Activated CD4-positive, CD25-positive, alpha-beta regulatory T cell (primary cell): ENCODE measurements around the gene DYRK4.

Experiments
- DNase-seq, 4 experiments: peaks; one replicate each; lab custom pipeline; 2025; lab: John Stamatoyannopoulos, UW

DYRK4 gene

DNA sequence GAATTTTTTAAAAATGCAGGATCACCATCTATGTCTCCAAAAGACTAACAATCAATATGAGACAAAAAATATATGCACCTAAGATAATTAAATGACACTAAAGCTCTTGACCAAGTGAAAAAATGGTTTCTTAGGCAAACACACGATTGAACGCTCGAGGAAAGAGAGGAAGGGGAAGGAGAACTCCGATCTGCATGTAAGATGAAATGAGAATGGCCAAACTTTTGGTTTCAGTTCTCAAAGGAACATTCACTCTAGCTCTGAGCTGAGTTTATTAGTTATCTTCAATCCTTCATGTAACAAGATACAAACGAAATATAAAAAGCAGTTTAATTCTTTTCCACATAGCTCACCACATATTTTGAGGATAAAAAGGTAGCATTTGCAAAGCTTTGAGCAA is 2.8 kb downstream of the DYRK4 start:
- no peak for DNase-seq

DNA sequence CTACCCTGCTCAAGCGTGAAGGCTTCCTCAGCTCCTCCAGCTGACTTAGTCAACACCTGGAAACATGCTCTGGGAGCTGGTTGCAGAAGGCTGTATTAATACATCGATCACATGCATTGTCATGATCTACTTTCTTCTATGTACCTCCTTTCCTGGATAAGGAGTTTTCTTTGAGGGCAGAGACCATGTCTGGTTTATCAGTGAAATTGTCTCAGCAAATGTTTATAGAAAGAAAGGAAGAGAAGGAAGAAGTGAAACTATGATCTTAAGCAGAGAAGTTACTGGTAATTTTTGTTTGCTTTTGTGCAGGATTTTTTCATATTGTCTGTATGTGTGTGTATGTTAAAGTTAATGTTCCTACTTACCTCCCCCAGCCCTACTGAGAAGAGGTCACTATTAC is 4.5 kb downstream of the DYRK4 start:
- no peak for DNase-seq

DNA sequence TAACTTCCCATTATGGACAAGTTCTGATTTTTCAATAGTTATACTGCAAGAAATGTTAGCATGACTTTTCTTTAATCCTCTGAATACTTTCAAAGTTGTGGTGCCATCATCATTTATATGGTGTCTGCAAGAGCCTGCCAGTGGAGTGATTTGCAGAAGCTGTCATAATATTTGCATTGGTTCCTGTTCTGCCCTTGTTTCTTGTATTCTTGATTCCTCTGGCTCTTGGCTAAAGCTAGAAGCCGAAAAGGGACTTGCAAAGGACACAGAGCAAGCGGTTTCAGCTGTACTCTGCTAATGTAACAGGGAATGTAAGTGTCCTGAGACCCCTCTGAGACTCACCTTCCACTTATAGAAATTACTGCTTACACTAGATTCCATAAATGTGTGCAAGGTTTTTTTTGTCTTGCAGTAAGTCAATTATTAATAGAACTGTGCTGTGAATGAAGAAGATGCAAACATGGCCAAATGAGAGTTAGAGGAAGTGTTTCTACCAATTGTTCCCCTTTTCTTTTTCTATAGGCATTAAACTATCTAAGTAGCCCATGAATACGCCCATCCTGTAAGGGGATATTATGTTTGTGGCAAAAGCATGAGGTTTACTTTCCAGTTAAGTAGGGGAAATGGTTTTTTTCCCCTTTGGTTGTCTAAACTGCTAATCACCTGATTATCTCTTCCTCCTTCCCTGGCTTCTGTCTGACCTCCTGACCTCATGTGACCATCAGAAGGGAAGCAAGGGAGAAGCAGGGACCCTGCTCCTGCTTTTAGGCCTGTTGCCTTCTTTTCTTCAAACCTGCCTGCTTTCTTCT is 5.3 kb downstream of the DYRK4 start:
- DNase-seq: no peak

DNA sequence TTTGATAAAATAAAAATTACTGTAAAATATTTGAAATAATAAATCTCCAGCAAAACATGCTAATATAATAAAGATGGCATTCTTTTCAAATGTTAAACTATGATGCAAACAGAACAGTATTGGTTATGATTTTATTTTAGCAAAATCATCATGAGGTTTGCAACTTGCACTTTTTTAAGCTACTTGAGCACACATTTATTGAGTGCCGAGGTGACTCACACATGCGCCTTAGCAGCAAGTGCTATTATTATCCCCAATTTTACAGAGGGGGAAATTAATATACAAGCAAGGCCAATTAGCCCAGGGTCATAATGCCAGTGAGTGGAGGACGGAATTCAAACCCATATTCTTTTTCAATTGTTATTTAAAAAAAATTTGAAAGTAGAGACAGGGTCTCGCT is 7.3 kb downstream of the DYRK4 start:
- DNase-seq: no peak

DNA sequence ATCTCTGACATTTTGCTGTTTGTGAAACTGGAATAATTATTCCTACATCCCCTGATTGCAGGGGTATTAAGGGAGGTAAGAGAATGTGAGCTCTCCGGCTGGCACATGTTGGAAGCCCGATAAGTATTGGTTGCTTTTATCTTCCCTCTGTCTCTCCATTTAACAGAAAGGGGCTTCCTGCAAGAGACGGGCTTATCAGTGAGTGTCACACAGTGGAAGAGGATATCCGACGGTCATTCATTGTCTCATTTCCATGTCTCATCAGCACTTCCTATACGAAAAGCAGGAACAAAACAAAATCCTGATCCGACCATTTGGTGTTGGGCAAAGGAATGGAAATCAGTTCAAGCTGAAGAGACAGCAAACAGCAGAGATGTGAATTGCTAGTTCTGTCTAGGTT is 10.7 kb downstream of the DYRK4 start:
- DNase-seq: no peak

DNA sequence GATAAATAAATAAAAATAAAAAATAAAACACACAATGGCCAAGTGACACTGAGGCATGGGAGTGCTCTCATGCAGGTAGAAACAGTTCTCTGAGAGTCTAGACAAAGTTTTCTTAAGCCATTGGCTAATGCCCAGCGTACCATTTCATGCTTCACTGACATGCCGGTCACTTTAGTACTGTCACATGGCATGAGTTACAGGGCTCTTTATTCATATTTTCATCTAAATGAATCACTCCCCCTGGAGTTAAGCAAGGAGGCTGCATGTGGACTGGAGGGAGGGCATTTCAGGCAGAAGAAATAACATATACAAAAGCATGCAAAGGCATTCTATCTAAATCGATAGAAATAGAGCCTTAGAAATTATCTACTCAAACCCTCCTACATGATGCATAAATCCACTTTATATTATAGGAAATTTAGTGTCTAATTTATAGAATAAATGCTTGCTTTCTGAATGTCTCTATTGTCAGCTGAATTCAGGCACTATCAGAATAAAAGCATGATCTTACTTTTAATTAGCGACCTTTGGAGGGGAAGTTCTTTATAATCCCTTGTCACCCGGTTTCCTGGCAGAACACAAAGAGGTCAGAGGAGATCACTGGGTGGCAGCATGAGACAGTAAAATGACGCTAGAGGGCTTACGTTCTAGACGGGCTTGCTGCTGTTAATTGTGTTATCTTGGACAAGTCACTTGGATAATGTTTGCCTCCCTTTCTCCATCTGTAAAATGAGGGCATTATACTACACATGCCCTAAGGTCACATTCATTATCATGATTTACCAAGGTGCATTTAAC is 17.5 kb downstream of the DYRK4 start:
- no peak for DNase-seq

DNA sequence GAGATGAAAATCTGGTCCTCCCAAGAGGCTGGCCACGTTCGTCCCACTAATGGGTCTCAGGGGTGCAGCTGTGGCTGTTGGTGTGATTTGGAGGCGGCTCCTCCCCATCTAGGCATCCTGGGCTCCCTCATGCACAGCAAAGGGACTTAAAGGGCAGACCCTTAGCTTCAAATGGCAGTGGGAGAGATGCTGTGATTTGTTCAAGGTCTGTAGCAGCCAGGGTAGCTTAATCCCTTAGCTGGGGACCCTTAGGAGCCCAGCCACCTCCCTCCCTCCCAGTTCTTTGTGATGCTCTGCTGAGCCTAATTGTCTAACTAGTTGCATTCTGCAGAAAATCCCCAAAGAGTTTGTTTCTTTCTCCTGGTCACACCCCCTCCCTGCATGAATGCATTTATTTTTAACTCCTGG is 18.3 kb downstream of the DYRK4 start:
- DNase-seq: no peak

DNA sequence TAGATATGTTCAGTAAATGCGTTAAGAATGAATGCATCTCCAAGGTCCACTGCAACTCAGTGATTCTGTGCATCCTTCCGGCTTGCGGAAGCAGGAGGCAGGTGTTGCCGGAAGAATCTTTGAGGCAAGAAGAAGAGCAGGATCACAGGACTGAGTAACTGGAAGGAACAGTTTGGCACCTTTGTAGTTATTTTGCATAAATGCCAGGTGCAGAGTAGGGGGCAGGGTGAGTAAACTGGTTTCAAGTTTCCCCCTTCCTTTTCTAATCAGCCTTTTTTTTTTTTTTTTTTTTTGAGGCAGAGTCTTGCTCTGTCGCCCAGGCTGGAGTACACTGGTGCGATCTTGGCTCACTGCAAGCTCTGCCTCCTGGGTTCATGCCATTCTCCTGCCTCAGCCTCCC is 22.3 kb downstream of the DYRK4 start:
- DNase-seq: no peak

DNA sequence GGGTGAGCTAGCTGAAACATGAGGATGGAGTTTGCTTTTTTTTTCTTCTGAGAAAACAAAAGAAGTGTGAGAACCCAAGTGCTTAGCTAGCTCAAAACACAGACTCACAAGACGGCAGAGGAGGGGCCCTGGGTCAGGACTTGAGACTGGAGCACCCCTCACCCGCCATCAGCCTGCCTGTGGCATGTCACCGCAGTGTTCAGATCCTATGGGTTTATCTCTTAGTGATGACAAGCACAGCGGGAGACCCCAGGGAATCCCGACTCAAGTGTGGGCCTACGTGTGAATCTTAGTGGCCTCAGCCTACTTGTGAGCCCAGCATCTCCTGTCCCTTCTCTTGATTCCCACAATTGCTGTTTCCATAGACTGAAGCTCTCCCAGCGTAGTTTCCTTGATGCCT is 22.9 kb downstream of the DYRK4 start:
- no peak for DNase-seq

DNA sequence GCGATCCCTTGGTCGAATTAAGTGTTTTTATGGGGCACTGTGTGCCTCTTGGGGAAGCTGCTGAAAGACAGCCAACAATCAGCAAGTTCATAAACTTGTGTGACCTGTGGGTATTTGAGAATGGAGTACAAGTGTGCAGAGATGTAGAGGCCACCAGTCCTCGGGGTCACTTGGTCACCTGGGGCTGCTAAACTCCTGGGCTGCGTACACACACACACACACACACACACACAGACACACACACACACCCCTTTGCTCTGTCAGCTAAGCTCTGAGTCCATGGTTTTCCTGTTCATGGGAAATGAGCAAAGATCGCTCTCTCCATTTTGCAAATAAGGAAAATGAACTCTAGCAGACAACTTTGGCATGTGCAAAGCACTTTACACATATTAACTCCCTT is 24.5 kb downstream of the DYRK4 start:
- DNase-seq: no peak

DNA sequence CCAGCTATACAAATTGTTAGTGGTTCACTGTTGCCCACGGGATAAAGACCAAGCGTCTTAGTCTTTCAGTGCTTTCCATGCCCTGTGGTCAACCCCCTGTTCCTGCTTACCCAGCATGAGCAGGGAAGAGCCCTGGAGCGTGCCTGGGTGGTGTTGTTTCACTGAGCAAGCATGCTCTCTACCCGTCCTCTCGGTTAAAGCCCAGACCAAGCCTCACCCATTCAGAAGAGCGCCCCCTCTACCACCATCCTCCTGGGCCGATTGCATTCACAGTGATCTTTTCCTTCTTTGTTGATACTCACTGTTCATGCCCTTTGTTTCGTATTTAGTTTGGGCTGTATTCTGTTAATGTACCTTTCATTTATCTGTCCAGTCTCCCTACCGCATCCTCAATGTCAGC is 25.1 kb downstream of the DYRK4 start:
- DNase-seq: no peak

DNA sequence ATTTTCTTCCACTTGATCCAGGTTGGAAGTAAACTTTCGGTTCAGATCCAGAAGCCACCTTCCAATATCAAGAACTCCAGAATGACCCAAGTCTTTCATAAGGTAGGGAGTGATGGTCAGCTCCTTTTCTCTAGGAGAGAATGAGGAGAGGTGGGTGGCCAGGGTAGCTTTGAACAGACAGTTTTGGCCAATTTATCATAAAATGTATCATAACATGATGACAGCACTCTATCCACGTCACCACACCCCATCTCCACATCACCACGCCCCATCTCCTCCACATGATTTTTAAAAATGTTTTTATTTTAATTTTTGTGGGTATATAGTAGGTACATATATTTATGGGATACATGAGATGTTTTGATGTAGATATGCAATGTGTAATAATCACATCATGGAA is 26.9 kb downstream of the DYRK4 start:
- DNase-seq: no peak

DNA sequence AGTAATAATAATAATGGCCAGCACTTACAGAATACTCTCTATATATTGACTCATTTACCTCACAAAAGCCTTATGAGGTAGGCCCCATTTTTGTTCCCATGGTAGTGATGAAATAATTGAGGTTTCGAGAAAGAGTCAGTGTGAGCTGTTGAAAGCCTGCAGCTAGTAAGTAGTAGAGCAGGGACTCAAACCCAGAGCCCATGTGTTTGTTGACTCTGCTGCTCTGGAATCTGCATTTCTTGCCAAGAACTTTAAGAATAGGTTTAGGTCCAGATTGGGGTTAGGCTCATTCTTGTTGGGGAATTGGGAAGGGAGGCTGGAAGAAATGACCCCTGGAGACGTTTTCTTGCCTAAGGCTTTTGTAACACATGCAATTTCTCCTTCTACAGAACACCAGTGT is 27.9 kb downstream of the DYRK4 start:
- no peak for DNase-seq

DNA sequence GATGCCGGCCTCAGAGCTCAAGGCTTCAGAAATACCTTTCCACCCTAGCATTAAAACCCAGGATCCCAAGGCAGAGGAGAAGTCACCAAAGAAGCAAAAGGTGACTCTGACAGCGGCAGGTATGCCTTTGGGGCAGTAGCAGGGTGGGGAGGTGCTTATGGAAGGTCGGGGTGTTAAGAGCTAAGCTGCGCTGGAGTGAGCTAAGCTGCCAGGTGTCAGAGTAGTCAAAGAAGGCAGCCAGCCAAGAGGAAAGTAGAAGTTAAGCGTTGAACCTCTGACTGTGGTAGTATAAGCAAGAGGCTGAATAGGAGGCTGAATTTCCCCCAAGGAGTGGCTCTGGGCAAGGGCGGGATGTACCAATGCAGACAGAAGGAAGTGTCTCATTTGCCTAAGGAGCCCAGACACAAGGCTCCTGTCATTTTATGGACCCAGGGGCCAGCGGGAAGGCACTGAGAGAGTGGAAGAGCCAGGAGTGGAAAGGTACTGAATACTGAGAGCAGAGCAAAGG is 29.2 kb downstream of the DYRK4 start:
- no peak for DNase-seq

DNA sequence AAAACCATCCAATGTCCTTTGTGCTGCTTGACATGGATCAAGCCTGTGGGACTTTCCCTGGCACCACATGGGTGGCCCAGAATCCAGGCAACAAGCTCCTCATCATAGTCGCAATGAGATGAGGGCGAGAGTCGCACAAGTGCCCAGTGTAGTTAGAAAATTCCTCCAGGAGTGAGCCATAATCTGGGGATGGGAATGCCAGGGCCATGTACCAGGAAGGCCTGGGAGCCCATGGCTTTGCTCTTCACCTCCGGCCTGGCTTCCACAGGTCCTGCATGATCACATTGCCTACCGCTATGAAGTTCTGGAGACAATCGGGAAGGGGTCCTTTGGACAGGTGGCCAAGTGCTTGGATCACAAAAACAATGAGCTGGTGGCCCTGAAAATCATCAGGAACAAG is 33.9 kb downstream of the DYRK4 start:
- no peak for DNase-seq

DNA sequence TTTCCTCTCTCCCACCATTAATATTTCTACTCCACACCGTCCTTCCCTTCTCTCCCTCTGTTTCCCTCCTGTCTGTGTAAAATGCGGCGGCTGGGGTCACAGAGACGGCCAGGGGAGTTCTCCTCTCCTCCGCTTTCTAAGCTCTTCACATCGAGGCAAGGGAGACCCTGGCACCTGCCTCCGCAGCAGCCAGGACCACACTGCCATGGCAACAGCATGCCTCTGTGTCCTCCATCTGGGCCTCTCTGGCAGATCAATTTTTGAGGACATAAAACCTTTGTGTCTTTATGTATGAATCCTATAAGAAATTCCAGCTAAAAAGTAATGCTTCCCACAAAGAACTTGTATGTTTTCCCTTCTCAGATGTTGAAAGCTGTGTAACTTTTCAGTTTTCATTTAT is 41.4 kb downstream of the DYRK4 start:
- DNase-seq: no peak

DNA sequence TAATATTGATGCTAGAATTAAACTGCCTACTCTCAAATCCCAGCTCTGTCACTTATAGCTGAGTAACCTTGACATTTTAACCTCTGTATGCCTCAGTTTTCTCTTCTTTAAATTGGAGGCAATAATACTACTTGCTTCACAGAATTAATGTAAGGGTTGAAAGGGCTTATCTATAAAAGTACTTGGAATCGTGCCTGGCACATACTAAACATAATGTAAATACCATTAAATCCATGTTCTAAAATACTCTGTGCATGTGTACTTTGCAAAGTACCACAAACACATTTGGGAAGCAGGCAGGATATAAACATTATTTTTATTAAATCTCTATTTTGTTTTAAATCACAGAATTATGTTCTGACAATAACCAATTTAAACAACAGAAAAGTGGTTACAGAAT is 41.9 kb downstream of the DYRK4 start:
- DNase-seq: no peak

DNA sequence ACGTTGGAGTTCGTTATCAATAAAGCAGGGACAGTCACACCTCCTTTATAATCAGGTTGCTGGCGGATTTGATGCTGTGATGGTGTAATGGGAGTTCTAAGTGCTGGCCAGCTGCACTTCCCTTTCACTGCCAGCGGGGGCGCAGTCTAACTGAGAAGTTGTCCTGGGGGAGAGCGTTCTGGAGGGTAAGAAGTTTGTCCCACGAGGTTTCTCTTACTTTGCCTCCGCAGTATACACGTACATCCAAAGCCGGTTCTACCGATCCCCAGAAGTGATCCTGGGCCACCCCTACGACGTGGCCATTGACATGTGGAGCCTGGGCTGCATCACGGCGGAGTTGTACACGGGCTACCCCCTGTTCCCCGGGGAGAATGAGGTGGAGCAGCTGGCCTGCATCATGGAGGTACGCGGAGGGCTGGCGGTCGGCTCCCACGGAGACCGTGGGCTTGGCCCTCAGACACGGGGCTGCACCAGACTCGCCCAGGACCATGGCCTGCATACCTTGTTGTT is 42.7 kb downstream of the DYRK4 start:
- peak; percentile 57 to 61 (median 59) for DNase-seq

DNA sequence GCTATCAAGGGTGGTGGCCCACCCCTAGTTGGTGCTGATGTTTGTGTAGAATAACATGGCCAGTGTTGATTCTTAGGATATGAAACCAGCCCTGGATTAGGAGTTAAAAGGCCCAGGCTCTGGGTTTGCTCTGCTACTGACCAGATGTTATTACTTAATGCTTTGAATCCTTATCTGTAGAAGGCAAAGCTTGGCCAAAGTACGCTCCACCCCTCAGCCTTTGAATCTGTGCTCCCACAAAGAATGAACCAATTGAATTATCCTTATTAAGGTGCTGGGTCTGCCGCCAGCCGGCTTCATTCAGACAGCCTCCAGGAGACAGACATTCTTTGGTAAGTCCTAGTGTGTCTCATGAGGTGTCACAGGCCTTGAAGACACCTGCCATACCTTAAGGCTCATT is 45.0 kb downstream of the DYRK4 start:
- no peak for DNase-seq

DNA sequence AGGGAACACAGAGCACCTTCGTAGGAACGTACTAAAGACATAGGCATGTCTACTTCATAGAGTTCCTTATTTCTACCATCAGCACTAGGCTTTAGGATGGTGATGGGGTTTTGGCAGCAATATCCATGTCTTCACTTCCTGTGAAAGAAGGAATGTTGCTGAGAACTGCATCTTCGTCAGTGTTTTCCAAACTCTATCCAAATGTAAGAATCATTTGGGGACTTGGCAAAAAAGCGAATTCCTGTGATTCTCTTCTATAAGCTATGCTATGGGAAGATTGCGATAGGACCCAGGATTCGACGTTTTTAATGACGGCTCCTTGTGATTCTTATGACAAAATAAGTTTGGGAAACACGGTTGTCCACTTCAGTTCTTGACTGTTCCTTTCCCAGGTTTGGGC is 47.1 kb downstream of the DYRK4 start:
- no peak for DNase-seq

DNA sequence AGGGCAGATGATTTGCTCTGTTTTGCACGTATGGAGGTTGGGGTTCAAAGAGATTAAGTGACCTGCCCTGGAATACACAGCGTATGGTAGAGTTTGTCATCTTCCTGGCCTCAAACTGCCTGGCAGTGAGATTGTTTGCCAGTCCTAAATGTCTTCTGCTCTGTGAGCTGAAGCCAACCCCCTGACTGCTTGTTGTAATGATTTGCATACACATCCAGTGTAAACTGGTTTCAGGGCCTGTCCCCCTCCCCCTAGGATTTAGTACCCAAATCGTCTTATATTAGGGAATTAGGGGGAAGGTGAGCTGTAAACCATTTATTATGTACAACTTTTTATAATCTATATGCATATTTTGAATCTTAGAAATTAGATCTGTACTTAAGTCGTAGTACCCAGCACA is 48.5 kb downstream of the DYRK4 start:
- no peak for DNase-seq

DNA sequence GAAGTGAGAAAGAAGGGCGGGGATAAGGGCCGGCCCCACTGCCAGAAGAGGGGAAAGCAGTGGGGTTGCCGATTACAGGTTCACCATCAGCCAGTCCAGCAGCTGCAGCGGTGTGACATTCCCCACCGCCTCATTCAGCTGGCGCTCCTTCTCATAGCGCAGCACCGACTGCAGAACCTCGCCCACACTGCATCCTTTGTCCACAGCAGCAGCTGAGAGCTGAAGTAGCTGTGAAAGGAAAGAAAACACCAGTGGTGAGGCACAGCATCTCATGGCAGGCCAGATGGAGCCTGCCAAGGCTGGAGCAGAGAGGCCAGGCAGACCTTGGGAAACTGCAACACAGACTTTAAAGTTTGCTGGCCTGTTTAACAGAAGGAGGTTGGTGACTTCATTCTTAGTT is 53.7 kb downstream of the DYRK4 start:
- no peak for DNase-seq

DNA sequence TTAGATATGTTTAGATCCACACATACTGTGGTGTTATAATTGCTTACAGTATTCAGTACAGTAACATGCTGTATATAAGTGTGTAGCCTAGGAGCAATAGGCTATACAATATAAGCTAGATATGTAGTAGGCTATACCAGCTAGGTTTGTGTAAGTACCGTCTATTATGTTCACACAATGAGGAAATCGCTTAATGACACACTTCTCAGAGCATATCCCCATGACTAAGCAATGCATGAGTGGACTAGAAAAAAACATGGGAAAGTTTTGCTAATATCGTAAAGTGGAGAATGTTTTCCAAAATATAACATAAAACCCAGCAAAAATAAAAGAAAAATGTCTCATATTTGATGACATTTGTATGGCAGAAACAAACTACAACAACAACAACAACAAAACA is 59.5 kb downstream of the DYRK4 start:
- no peak for DNase-seq
